Stimulated activated memory B cell treated with anti-CD40 and anti-IgM and Interleukin-4, amounts not matched to agents 10 μg/mL and 1 μg/mL and 100 μg/mL, for 72 hours (primary cell): ENCODE results near the gene CSTPP1.
"Not testable (repeated sequence)": the region's sequence is repeated elsewhere in the genome, so short reads cannot be mapped to it uniquely, and the experiment has no call there.

ENCODE experiments used
- ATAC-seq: fragments of 150-1000 bp; cut with Tn5 transposase; 2 replicates; pipeline ENCODE4 v1.10.0; 2021
- H3K27ac Mint-ChIP-seq: one replicate; pipeline ENCODE4 v1.8.0; 2022; ENCODE audit warnings: mild to moderate bottlenecking, mixed read lengths
- H3K27me3 Mint-ChIP-seq: one replicate; pipeline ENCODE4 v1.8.0; 2022; ENCODE audit warnings: mixed read lengths
- H3K36me3 Mint-ChIP-seq: one replicate; pipeline ENCODE4 v1.8.0; 2022; ENCODE audit warnings: mixed read lengths
- H3K4me1 Mint-ChIP-seq: one replicate; pipeline ENCODE4 v1.8.0; 2022; ENCODE audit warnings: mixed read lengths
- H3K4me3 Mint-ChIP-seq: one replicate; pipeline ENCODE4 v1.8.0; 2022; ENCODE audit warnings: mild to moderate bottlenecking, moderate library complexity, mixed read lengths
- H3K9me3 Mint-ChIP-seq: one replicate; pipeline ENCODE4 v1.8.0; 2022; ENCODE audit warnings: mixed read lengths

CSTPP1 gene

GRCh38 chr11:47099214-47099917 lies 162.8 kb downstream of the CSTPP1 start:
- no peak for ATAC-seq
- H3K9me3 Mint-ChIP-seq: no peaks in the 10 kb centered on the region

GRCh38 chr11:47099918-47100315 lies 163.4 kb downstream of the CSTPP1 start:
- no peaks in the 10 kb centered on the region for H3K27me3 Mint-ChIP-seq
- no peaks in the 10 kb centered on the region for H3K9me3 Mint-ChIP-seq
- H3K36me3 Mint-ChIP-seq: peaks cover 5% of the 10 kb centered on the region
- H3K27ac Mint-ChIP-seq: no peak overlapping the region
- H3K4me1 Mint-ChIP-seq: no peaks in the 10 kb centered on the region
- no peak for ATAC-seq
- H3K4me3 Mint-ChIP-seq: no peak overlapping the region

More at GRCh38 chr11:47099214-47099917, 162.8 kb downstream of the CSTPP1 start:
- no peaks in the 10 kb centered on the region for H3K27me3 Mint-ChIP-seq
- H3K4me3 Mint-ChIP-seq: no peak overlapping the region
- peaks cover 5% of the 10 kb centered on the region for H3K36me3 Mint-ChIP-seq
- H3K4me1 Mint-ChIP-seq: no peaks in the 10 kb centered on the region
- H3K27ac Mint-ChIP-seq: no peak overlapping the region

GRCh38 chr11:47101406-47101805 lies 164.8 kb downstream of the CSTPP1 start:
- Mint-ChIP-seq H3K4me1 (no peaks in the 10 kb centered on the region), H3K9me3 (no peaks in the 10 kb centered on the region), H3K27me3 (no peaks in the 10 kb centered on the region), H3K27ac (no peak overlapping the region), H3K36me3 (peaks cover 5% of the 10 kb centered on the region), H3K4me3 (no peak overlapping the region)
- ATAC-seq: no peak

- Mint-ChIP-seq H3K4me3 (no peak overlapping the region), H3K27ac (no peak overlapping the region), H3K27me3 (no peaks in the 10 kb centered on the region), H3K36me3 (peaks cover 5% of the 10 kb centered on the region), H3K4me1 (no peaks in the 10 kb centered on the region), H3K9me3 (no peaks in the 10 kb centered on the region)
- ATAC-seq: no peak
Observed at GRCh38 chr11:47104261-47104950, 167.8 kb downstream of the CSTPP1 start.

- Mint-ChIP-seq H3K9me3 (no peaks in the 10 kb centered on the region), H3K27ac (no peak overlapping the region), H3K4me3 (no peak overlapping the region), H3K36me3 (peaks cover 6% of the 10 kb centered on the region), H3K4me1 (peaks cover 6% of the 10 kb centered on the region), H3K27me3 (no peaks in the 10 kb centered on the region)
- ATAC-seq: no peak
Observed at GRCh38 chr11:47105541-47105940, 169.0 kb downstream of the CSTPP1 start.

- peaks cover 6% of the 10 kb centered on the region for H3K36me3 Mint-ChIP-seq
- H3K27ac Mint-ChIP-seq: no peak overlapping the region
- H3K9me3 Mint-ChIP-seq: no peaks in the 10 kb centered on the region
- peaks cover 8% of the 10 kb centered on the region for H3K4me1 Mint-ChIP-seq
- no peak for ATAC-seq
- H3K4me3 Mint-ChIP-seq: no peak overlapping the region
- no peaks in the 10 kb centered on the region for H3K27me3 Mint-ChIP-seq
Observed at GRCh38 chr11:47105974-47106373, 169.4 kb downstream of the CSTPP1 start.

- no peaks in the 10 kb centered on the region for H3K9me3 Mint-ChIP-seq
- peaks cover 6% of the 10 kb centered on the region for H3K36me3 Mint-ChIP-seq
- H3K27me3 Mint-ChIP-seq: no peaks in the 10 kb centered on the region
- ATAC-seq: no peak
- H3K4me3 Mint-ChIP-seq: no peak overlapping the region
- peaks cover 17% of the 10 kb centered on the region for H3K4me1 Mint-ChIP-seq
- no peak overlapping the region for H3K27ac Mint-ChIP-seq
Observed at GRCh38 chr11:47106798-47107411, 170.3 kb downstream of the CSTPP1 start.

- no peak overlapping the region for H3K27ac Mint-ChIP-seq
- H3K4me3 Mint-ChIP-seq: no peak overlapping the region
- peaks cover 20% of the 10 kb centered on the region for H3K4me1 Mint-ChIP-seq
- peaks cover 6% of the 10 kb centered on the region for H3K36me3 Mint-ChIP-seq
- ATAC-seq: peak; percentile 29
- no peaks in the 10 kb centered on the region for H3K9me3 Mint-ChIP-seq
- no peaks in the 10 kb centered on the region for H3K27me3 Mint-ChIP-seq
Observed at GRCh38 chr11:47107744-47108143, 171.2 kb downstream of the CSTPP1 start.

- Mint-ChIP-seq H3K4me1 (peaks cover 20% of the 10 kb centered on the region), H3K27me3 (no peaks in the 10 kb centered on the region), H3K4me3 (no peak overlapping the region), H3K36me3 (peaks cover 6% of the 10 kb centered on the region), H3K9me3 (no peaks in the 10 kb centered on the region), H3K27ac (no peak overlapping the region)
- no peak for ATAC-seq
Observed at GRCh38 chr11:47108214-47108613, 171.7 kb downstream of the CSTPP1 start.

GRCh38 chr11:47109051-47109726 lies 172.6 kb downstream of the CSTPP1 start:
- H3K9me3 Mint-ChIP-seq: no peaks in the 10 kb centered on the region
- peaks cover 6% of the 10 kb centered on the region for H3K36me3 Mint-ChIP-seq
- H3K4me3 Mint-ChIP-seq: no peak overlapping the region
- peaks cover 20% of the 10 kb centered on the region for H3K4me1 Mint-ChIP-seq
- H3K27me3 Mint-ChIP-seq: no peaks in the 10 kb centered on the region
- ATAC-seq: no peak
- H3K27ac Mint-ChIP-seq: no peak overlapping the region

- peaks cover 20% of the 10 kb centered on the region for H3K4me1 Mint-ChIP-seq
- H3K27me3 Mint-ChIP-seq: no peaks in the 10 kb centered on the region
- H3K27ac Mint-ChIP-seq: no peak overlapping the region
- ATAC-seq: peak; percentile 52
- H3K36me3 Mint-ChIP-seq: peaks cover 6% of the 10 kb centered on the region
- H3K9me3 Mint-ChIP-seq: no peaks in the 10 kb centered on the region
- no peak overlapping the region for H3K4me3 Mint-ChIP-seq
Observed at GRCh38 chr11:47109727-47110246, 173.2 kb downstream of the CSTPP1 start.

GRCh38 chr11:47111318-47111804 lies 174.8 kb downstream of the CSTPP1 start:
- Mint-ChIP-seq H3K4me3 (no peak overlapping the region), H3K36me3 (peaks cover 13% of the 10 kb centered on the region), H3K27ac (no peak overlapping the region), H3K27me3 (no peaks in the 10 kb centered on the region), H3K9me3 (no peaks in the 10 kb centered on the region), H3K4me1 (peaks cover 20% of the 10 kb centered on the region)
- peak; percentile 87 for ATAC-seq

GRCh38 chr11:47112941-47113340 lies 176.4 kb downstream of the CSTPP1 start:
- Mint-ChIP-seq H3K36me3 (peaks cover 13% of the 10 kb centered on the region), H3K4me1 (peaks cover 20% of the 10 kb centered on the region)
- H3K27ac Mint-ChIP-seq, H3K9me3 Mint-ChIP-seq, H3K27me3 Mint-ChIP-seq, H3K4me3 Mint-ChIP-seq, ATAC-seq: not testable (repeated sequence)

GRCh38 chr11:47118958-47119688 lies 182.6 kb downstream of the CSTPP1 start:
- ATAC-seq, H3K4me1 Mint-ChIP-seq, H3K27ac Mint-ChIP-seq, H3K9me3 Mint-ChIP-seq, H3K27me3 Mint-ChIP-seq, H3K36me3 Mint-ChIP-seq, H3K4me3 Mint-ChIP-seq: not testable (repeated sequence)
